ENCODE results near the gene NTRK2.

- TF ChIP-seq POLR2AphosphoS5 (IDR thresholded peaks at IDR 0.05) (no peak), POLR2A (IDR thresholded peaks at IDR 0.05) (no peak), CTCF (IDR thresholded peaks at IDR 0.05) (no peak)
These were observed 110.9 kb downstream of the NTRK2 start for GRCh38 chr9:84780385-84780784.

Data from upper lobe of left lung (tissue), 4 donors.